Measurements from ENCODE around the gene LNP1. TPM values are rescaled to one million over a fixed set of nuclear protein-coding genes. Genes with fewer than 3 reads are reported as not detected.

Gene LNP1
- total RNA-seq, 2 experiments from 2014 or later, result 0.47 to 0.70 TPM

DNA sequence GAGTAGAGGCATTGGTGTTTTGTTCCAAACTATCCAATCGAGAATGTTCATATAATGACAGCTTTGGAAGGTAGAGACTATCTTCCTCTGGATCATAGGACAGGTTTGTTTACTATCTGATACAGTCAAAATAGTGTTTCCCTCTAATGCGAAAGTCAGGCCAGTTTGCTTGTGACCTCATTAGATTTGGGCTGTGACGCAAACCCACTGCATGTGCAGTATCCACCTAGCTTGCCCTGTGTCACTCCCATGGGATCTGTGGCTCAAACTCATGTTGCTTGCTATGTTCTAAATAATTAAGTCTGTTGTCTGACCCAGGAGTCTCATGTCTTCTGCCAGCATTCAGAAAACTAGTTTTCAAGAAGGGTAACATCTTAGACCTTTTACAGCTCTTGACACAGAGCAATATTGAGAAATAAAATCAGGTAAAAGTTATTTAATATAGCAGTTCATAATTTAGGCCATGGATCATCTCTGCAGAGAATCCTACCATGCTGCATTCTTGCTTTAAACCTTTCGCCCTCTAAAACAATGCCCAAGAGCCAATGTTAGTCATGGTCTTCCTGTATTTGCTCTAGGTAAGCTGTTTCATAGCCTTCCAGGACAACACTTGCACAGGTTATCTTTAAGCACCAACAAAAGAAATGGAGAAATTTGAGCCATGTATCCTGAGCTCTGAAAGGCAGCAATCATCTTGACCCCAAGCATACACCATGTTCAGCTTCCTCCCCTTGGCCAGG, 40.4 kb upstream of the LNP1 start:
- ATAC-seq (ENCODE audit: poor library complexity) (no peak), DNase-seq (no peak)
- Mint-ChIP-seq H3K36me3 (ENCODE audit: low read depth) (peaks cover 83% of the 10 kb centered on the region), H3K9me3 (no peaks in the 10 kb centered on the region), H3K4me1 (ENCODE audit: low read depth) (no peaks in the 10 kb centered on the region), H3K27ac (peak overlapping the region; percentile 35), H3K4me3 (no peak overlapping the region), H3K27me3 (no peaks in the 10 kb centered on the region)
- Histone ChIP-seq H3K36me3 (ENCODE audit: insufficient read depth, low read length) (peaks cover 33% of the 10 kb centered on the region), H3K4me3 (ENCODE audit: low read length) (no peak overlapping the region), H3K4me1 (ENCODE audit: insufficient read depth, low read length) (no peaks in the 10 kb centered on the region), H3K27me3 (ENCODE audit: control insufficient read depth in 1 of 2, insufficient read depth in 2 of 2, low read length in 2 of 2) (no peaks in the 10 kb centered on the region), H3K27ac (ENCODE audit: low read depth in 1 of 2, low read length in 2 of 2) (no peak overlapping the region), H3K9me3 (ENCODE audit: control insufficient read depth in 1 of 2, insufficient read depth in 1 of 2, low read length in 2 of 2) (no peaks in the 10 kb centered on the region)
- CTCF ChIA-PET, result no interaction called here
- POLR2A ChIA-PET, result interaction anchor here (1.4 kb wide), 1 partner anchor 26 kb away, joined by 4 read pairs; no protein-coding TSS in a partner anchor
- TF ChIP-seq, protein P1, sequence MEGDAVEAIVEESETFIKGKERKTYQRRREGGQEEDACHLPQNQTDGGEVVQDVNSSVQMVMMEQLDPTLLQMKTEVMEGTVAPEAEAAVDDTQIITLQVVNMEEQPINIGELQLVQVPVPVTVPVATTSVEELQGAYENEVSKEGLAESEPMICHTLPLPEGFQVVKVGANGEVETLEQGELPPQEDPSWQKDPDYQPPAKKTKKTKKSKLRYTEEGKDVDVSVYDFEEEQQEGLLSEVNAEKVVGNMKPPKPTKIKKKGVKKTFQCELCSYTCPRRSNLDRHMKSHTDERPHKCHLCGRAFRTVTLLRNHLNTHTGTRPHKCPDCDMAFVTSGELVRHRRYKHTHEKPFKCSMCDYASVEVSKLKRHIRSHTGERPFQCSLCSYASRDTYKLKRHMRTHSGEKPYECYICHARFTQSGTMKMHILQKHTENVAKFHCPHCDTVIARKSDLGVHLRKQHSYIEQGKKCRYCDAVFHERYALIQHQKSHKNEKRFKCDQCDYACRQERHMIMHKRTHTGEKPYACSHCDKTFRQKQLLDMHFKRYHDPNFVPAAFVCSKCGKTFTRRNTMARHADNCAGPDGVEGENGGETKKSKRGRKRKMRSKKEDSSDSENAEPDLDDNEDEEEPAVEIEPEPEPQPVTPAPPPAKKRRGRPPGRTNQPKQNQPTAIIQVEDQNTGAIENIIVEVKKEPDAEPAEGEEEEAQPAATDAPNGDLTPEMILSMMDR (IDR thresholded peaks at IDR 0.05), result no peak
- intact Hi-C loops (cut with DNase I, micrococcal nuclease), result no loop called here

DNA sequence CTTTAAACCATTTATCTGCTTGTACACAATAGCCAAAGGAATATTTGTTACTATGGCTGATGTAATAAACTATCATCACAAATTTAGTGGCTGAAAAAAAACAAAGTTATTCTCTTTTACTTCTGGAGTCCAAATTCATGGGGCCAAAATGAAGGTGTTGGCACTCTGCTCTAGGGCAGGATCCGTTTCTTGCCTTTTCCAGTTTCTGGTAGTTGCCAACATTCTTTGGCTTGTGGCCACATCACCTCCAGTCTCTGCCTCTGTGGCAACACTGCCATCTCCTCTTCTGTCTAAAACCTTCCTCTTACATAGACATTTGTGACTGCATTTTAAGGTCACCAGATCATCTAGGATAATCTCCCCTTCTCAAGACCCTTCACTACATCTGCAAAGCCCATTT, 39.4 kb upstream of the LNP1 start:
- H3K36me3 ChIP-seq (ENCODE audit: insufficient read depth, low read length), result peaks cover 41% of the 10 kb centered on the region
- H3K36me3 Mint-ChIP-seq (ENCODE audit: low read depth), result peaks cover 82% of the 10 kb centered on the region
- H3K9me3 Mint-ChIP-seq, result no peaks in the 10 kb centered on the region
- H3K27ac ChIP-seq (ENCODE audit: low read depth in 1 of 2, low read length in 2 of 2), result no peak overlapping the region
- TF ChIP-seq, protein P1 (IDR thresholded peaks at IDR 0.05), result no peak
- no peaks in the 10 kb centered on the region for H3K4me1 ChIP-seq (ENCODE audit: insufficient read depth, low read length)
- no peaks in the 10 kb centered on the region for H3K27me3 Mint-ChIP-seq
- ATAC-seq (ENCODE audit: poor library complexity) (no peak), DNase-seq (no peak)
- H3K27ac Mint-ChIP-seq, result no peak overlapping the region
- H3K4me3 ChIP-seq (ENCODE audit: low read length), result no peak overlapping the region
- CTCF ChIA-PET, result no interaction called here
- no peak overlapping the region for H3K4me3 Mint-ChIP-seq
- intact Hi-C loops (cut with DNase I, micrococcal nuclease), result no loop called here
- H3K27me3 ChIP-seq (ENCODE audit: control insufficient read depth in 1 of 2, insufficient read depth in 2 of 2, low read length in 2 of 2), result no peaks in the 10 kb centered on the region
- POLR2A ChIA-PET, result no interaction called here
- H3K4me1 Mint-ChIP-seq (ENCODE audit: low read depth), result no peaks in the 10 kb centered on the region
- H3K9me3 ChIP-seq (ENCODE audit: control insufficient read depth in 1 of 2, insufficient read depth in 1 of 2, low read length in 2 of 2), result no peaks in the 10 kb centered on the region

DNA sequence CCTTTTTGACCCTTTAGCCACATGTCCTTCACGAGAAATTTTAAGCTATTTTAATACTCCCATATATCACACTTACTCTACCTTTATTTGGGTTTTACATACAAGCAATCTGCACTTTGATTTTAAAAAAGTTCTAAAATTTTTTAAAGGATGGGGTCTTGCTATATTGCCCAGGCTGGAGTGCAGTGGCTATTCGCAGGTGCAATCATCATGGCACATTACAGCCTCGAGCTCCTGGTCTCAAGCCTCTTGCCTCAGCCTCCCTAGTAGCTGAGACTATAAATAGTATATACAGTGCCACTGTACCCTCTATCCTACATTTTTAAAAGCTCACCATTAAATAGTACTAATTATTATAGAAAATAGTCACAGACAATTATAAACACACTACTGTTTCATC, 36.9 kb upstream of the LNP1 start:
- CTCF ChIA-PET, result no interaction called here
- DNase-seq, result no peak

More for the DNA sequence above, 36.9 kb upstream of the LNP1 start:
- H3K9me3 ChIP-seq (ENCODE audit: control insufficient read depth in 1 of 2, insufficient read depth in 1 of 2, low read length in 2 of 2), result no peaks in the 10 kb centered on the region
- H3K27ac ChIP-seq (ENCODE audit: low read depth in 1 of 2, low read length in 2 of 2), result no peak overlapping the region
- POLR2A ChIA-PET, result interaction anchor here (0.9 kb wide), 1 partner anchor 11 kb away, joined by 4 read pairs; no protein-coding TSS in a partner anchor
- peaks cover 58% of the 10 kb centered on the region for H3K36me3 ChIP-seq (ENCODE audit: insufficient read depth, low read length)
- Mint-ChIP-seq H3K4me1 (ENCODE audit: low read depth) (no peaks in the 10 kb centered on the region), H3K27ac (no peak overlapping the region), H3K4me3 (no peak overlapping the region), H3K36me3 (ENCODE audit: low read depth) (peaks cover 88% of the 10 kb centered on the region), H3K9me3 (no peaks in the 10 kb centered on the region), H3K27me3 (no peaks in the 10 kb centered on the region)
- H3K27me3 ChIP-seq (ENCODE audit: control insufficient read depth in 1 of 2, insufficient read depth in 2 of 2, low read length in 2 of 2), result no peaks in the 10 kb centered on the region
- no peak for ATAC-seq (ENCODE audit: poor library complexity)
- H3K4me3 ChIP-seq (ENCODE audit: low read length), result no peak overlapping the region
- intact Hi-C loops (cut with DNase I, micrococcal nuclease), result no loop called here
- TF ChIP-seq, protein P1 (IDR thresholded peaks at IDR 0.05), result no peak
- H3K4me1 ChIP-seq (ENCODE audit: insufficient read depth, low read length), result no peaks in the 10 kb centered on the region

All from CD4-positive, alpha-beta T cell (primary cell).